ENCODE results near the gene RNASE8. TPM values are rescaled to one million over a fixed set of nuclear protein-coding genes. Genes with fewer than 3 reads are reported as not detected.
"Not testable (repeated sequence)": the region's sequence is repeated elsewhere in the genome, so short reads cannot be mapped to it uniquely, and the experiment has no call there.

RNASE8 gene
- total RNA-seq, result not detected
- total RNA-seq (2013), result not detected

- no peaks in the 10 kb centered on the region for H3K4me1 Mint-ChIP-seq
- no peak within 1 kb of the TSS for H3K4me3 ChIP-seq (ENCODE audit: low read length)
- no peaks in the 10 kb centered on the region for H3K9me3 Mint-ChIP-seq
- no peak within 1 kb of the TSS for H3K27ac Mint-ChIP-seq
- no peaks in the 10 kb centered on the region for H3K36me3 ChIP-seq (ENCODE audit: control insufficient read depth, insufficient read depth, low read length)
- ATAC-seq (peak in 2 of 3 donors; percentile 30 to 41), DNase-seq (no peak)
- no peaks in the 10 kb centered on the region for H3K27me3 ChIP-seq (ENCODE audit: control insufficient read depth, insufficient read depth, low read length)
- TF ChIP-seq CTCF (IDR thresholded peaks at IDR 0.05), result no peak
- H3K27me3 Mint-ChIP-seq (ENCODE audit: low read depth in 2 of 2), result peaks cover 23 to 29% of the 10 kb centered on the region in 2 donors
- no peaks in the 10 kb centered on the region for H3K36me3 Mint-ChIP-seq
- intact Hi-C loops (cut with micrococcal nuclease), result no loop called here
- no peaks in the 10 kb centered on the region for H3K4me1 ChIP-seq (ENCODE audit: control insufficient read depth, insufficient read depth, low read length)
- H3K9me3 ChIP-seq (ENCODE audit: control insufficient read depth, insufficient read depth, low read length), result no peaks in the 10 kb centered on the region
- 87% methylated on average over 8 of the region's 8 CpGs for WGBS (ENCODE audit: insufficient coverage)
- H3K4me3 Mint-ChIP-seq, result no peak within 1 kb of the TSS
- no peak within 1 kb of the TSS for H3K27ac ChIP-seq (ENCODE audit: low read length)
Measured at GRCh38 chr14:21057803-21058675, at the start of gene RNASE8. RNASE8 (plus strand) TSS chr14:21057822; CDS start chr14:21057893, 71 bp downstream.

GRCh38 chr14:21009721-21010120, 47.9 kb upstream of the RNASE8 start:
- H3K27ac ChIP-seq (ENCODE audit: low read length); DNase-seq; H3K27ac Mint-ChIP-seq; H3K9me3 Mint-ChIP-seq; H3K36me3 ChIP-seq (ENCODE audit: control insufficient read depth, insufficient read depth, low read length); H3K4me1 ChIP-seq (ENCODE audit: control insufficient read depth, insufficient read depth, low read length); H3K4me3 Mint-ChIP-seq; H3K36me3 Mint-ChIP-seq; H3K9me3 ChIP-seq (ENCODE audit: control insufficient read depth, insufficient read depth, low read length); H3K4me1 Mint-ChIP-seq; intact Hi-C loops (cut with micrococcal nuclease); H3K4me3 ChIP-seq (ENCODE audit: low read length); H3K27me3 ChIP-seq (ENCODE audit: control insufficient read depth, insufficient read depth, low read length); ATAC-seq: not testable (repeated sequence)
- 57% methylated on average over 1 of the region's 3 CpGs for WGBS (ENCODE audit: insufficient coverage)
- peaks cover 14 to 18% of the 10 kb centered on the region in 2 donors for H3K27me3 Mint-ChIP-seq (ENCODE audit: low read depth in 2 of 2)

GRCh38 chr14:21011136-21011535, 46.5 kb upstream of the RNASE8 start:
- H3K27me3 Mint-ChIP-seq (ENCODE audit: low read depth in 2 of 2), result peaks cover 14 to 18% of the 10 kb centered on the region in 2 donors
- no peak for DNase-seq
- no peaks in the 10 kb centered on the region for H3K36me3 Mint-ChIP-seq

More at GRCh38 chr14:21011136-21011535, 46.5 kb upstream of the RNASE8 start:
- peaks cover 4% of the 10 kb centered on the region for H3K27me3 ChIP-seq (ENCODE audit: control insufficient read depth, insufficient read depth, low read length)
- H3K27ac Mint-ChIP-seq, result no peak overlapping the region
- no peaks in the 10 kb centered on the region for H3K9me3 Mint-ChIP-seq
- ATAC-seq, result no peak
- no peak overlapping the region for H3K4me3 ChIP-seq (ENCODE audit: low read length)
- no peak for TF ChIP-seq CTCF (IDR thresholded peaks at IDR 0.05)
- H3K36me3 ChIP-seq (ENCODE audit: control insufficient read depth, insufficient read depth, low read length), result no peaks in the 10 kb centered on the region
- no peak overlapping the region for H3K4me3 Mint-ChIP-seq
- WGBS (ENCODE audit: insufficient coverage), result 60% methylated on average over 1 of the region's 1 CpG
- no peaks in the 10 kb centered on the region for H3K4me1 Mint-ChIP-seq
- no peaks in the 10 kb centered on the region for H3K4me1 ChIP-seq (ENCODE audit: control insufficient read depth, insufficient read depth, low read length)
- no peaks in the 10 kb centered on the region for H3K9me3 ChIP-seq (ENCODE audit: control insufficient read depth, insufficient read depth, low read length)
- no peak overlapping the region for H3K27ac ChIP-seq (ENCODE audit: low read length)
- intact Hi-C loops (cut with micrococcal nuclease), result no loop called here

Measured in natural killer cell (primary cell).